Adrenal gland (tissue), 5 donors: ENCODE measurements around the gene CA5A.

ENCODE experiments used
- CTCF ChIP-seq, 6 experiments: fragments of 450-650 bp in 4 of 6; fragments of 200-600 bp in 2 of 6; sonication (generic) in 1 of 6; IDR thresholded peaks; 1 replicate in 5 of 6; 2 replicates in 1 of 6; pipeline versions ENCODE4 v1.5.1 to v1.8.0; 2016 to 2021; ENCODE audit warnings: antibody characterized with exemption in 6 of 6, mild to moderate bottlenecking in 2 of 6, moderate library complexity in 1 of 6
- POLR2A ChIP-seq, 2 donors: fragments of 450-650 bp; IDR thresholded peaks; one replicate each; pipeline ENCODE4 v1.6.1; 2017; ENCODE audit warnings: antibody characterized with exemption in 2 of 2, mild to moderate bottlenecking in 2 of 2, moderate library complexity in 1 of 2
- donor health status: DM: no; HTN: no; CAD: no.

DNA sequence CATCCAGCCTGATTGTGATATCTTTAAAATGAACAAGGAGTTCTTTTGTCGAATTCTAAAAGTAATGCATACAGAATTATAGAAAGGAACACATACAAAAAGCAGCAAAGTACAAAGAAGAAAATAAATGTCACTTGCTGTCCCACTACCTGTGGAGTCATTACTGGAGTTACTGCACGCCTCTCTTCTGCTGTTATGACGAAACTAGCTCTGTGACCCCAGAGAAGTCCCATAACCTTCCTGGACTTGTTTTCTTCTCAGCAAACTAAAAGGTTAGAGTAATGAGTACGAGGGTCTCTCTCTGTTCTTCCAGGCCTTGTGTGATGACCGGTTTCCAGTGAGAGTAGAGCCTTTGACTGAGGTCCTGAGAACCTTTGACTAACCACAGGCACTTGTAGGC is 41.8 kb upstream of the CA5A start:
- TF ChIP-seq CTCF (IDR thresholded peaks at IDR 0.05): no peak
- TF ChIP-seq POLR2A (IDR thresholded peaks at IDR 0.05): no peak
